GM23338 (cell line): Measurements from ENCODE around the gene RNASET2. TPM values are rescaled to one million over a fixed set of nuclear protein-coding genes. Genes with fewer than 3 reads are reported as not detected.

Experiments
- ATAC-seq: fragments of 200-7000 bp; cut with Tn5 transposase; 3 replicates; pipeline ENCODE4 v1.9.1; 2020
- DNase-seq: peaks from one replicate; pipeline ENCODE4 v3.0.0-alpha.2; 2015; ENCODE audit warnings: low spot score
- H2AFZ ChIP-seq: fragments of 200-600 bp; sonication (generic); 2 replicates; pipeline ENCODE4 v1.8.0; 2016; ENCODE audit warnings: antibody characterized with exemption, mild to moderate bottlenecking, moderate library complexity
- H3F3A ChIP-seq: fragments of 200-600 bp; sonication (generic); replicated peaks from 2 replicates; pipeline ENCODE4 v1.8.0; 2017; ENCODE audit warnings: antibody characterized with exemption, mixed run types, low read depth
- H3K27ac ChIP-seq: fragments of 200-600 bp; sonication (generic); 2 replicates; pipeline ENCODE4 v1.6.1; 2016; ENCODE audit warnings: low read depth
- H3K27me3 ChIP-seq: fragments of 200-600 bp; sonication (generic); 2 replicates; pipeline ENCODE4 v1.8.0; 2016; ENCODE audit warnings: mild to moderate bottlenecking, mixed run types, moderate library complexity; ENCODE audit not compliant: insufficient read depth
- H3K36me3 ChIP-seq: fragments of 200-600 bp; sonication (generic); 2 replicates; pipeline ENCODE4 v1.8.0; 2016; ENCODE audit warnings: mild to moderate bottlenecking; ENCODE audit not compliant: insufficient read depth
- H3K4me1 ChIP-seq: fragments of 200-600 bp; sonication (generic); 2 replicates; pipeline ENCODE4 v1.8.0; 2016; ENCODE audit warnings: mild to moderate bottlenecking, moderate library complexity; ENCODE audit not compliant: insufficient read depth
- H3K4me2 ChIP-seq: fragments of 200-600 bp; sonication (generic); 2 replicates; pipeline ENCODE4 v1.7.1; 2017; ENCODE audit warnings: mixed run types
- H3K4me3 ChIP-seq: fragments of 200-600 bp; sonication (generic); 2 replicates; pipeline ENCODE4 v1.6.1; 2016; ENCODE audit warnings: mixed run types
- H3K79me2 ChIP-seq: fragments of 200-600 bp; sonication (generic); replicated peaks from 2 replicates; pipeline ENCODE4 v1.8.0; 2017; ENCODE audit warnings: mild to moderate bottlenecking; ENCODE audit not compliant: insufficient read depth
- H3K9me2 ChIP-seq: fragments of 200-600 bp; sonication (generic); 2 replicates; pipeline ENCODE4 v1.8.0; 2017; ENCODE audit not compliant: insufficient read depth
- H4K20me1 ChIP-seq: fragments of 200-600 bp; sonication (generic); replicated peaks from 2 replicates; pipeline ENCODE4 v1.8.0; 2017; ENCODE audit warnings: mild to moderate bottlenecking; ENCODE audit not compliant: insufficient read depth
- H3K27ac Mint-ChIP-seq: 2 replicates; pipeline ENCODE4 v1.8.0; 2020; ENCODE audit warnings: inconsistent platforms, mild to moderate bottlenecking, moderate library complexity, mixed read lengths
- H3K27me3 Mint-ChIP-seq: 3 replicates; pipeline ENCODE4 v1.8.0; 2022; ENCODE audit warnings: low read depth, mild to moderate bottlenecking, moderate library complexity, mixed read lengths, inconsistent platforms; ENCODE audit not compliant: insufficient read depth, poor library complexity
- H3K36me3 Mint-ChIP-seq: 3 replicates; pipeline ENCODE4 v1.8.0; 2021; ENCODE audit warnings: low read depth, mild to moderate bottlenecking, inconsistent platforms, moderate library complexity, mixed read lengths
- H3K4me1 Mint-ChIP-seq: 3 replicates; pipeline ENCODE4 v1.8.0; 2020; ENCODE audit warnings: mild to moderate bottlenecking, inconsistent platforms, mixed read lengths
- H3K4me3 Mint-ChIP-seq: 3 replicates; pipeline ENCODE4 v1.8.0; 2021; ENCODE audit warnings: moderate library complexity, mild to moderate bottlenecking, inconsistent platforms, mixed read lengths
- H3K9me3 Mint-ChIP-seq: 3 replicates; pipeline ENCODE4 v1.8.0; 2020; ENCODE audit warnings: moderate library complexity, mild to moderate bottlenecking, inconsistent platforms, mixed read lengths
- EZH2 ChIP-seq: fragments of 200-600 bp; sonication (generic); IDR thresholded peaks from one replicate; pipeline ENCODE4 v1.8.0; 2017; ENCODE audit warnings: antibody characterized with exemption, mild to moderate bottlenecking, low read depth; ENCODE audit not compliant: unreplicated experiment
- EZH2phosphoT487 ChIP-seq: fragments of 200-600 bp; sonication (generic); IDR thresholded peaks from one replicate; pipeline ENCODE4 v1.8.1; 2018; ENCODE audit warnings: antibody characterized with exemption; ENCODE audit not compliant: unreplicated experiment
- JUNB ChIP-seq: IDR thresholded peaks from one replicate; pipeline ENCODE4 v1.6.1; 2016; ENCODE audit warnings: antibody characterized with exemption; ENCODE audit not compliant: unreplicated experiment
- NANOG ChIP-seq: IDR thresholded peaks from 2 replicates; pipeline ENCODE4 v1.6.1; 2016; ENCODE audit warnings: antibody characterized with exemption, borderline replicate concordance
- POLR2AphosphoS5 ChIP-seq: IDR thresholded peaks from 2 replicates; pipeline ENCODE4 v1.6.1; 2016; ENCODE audit warnings: antibody characterized with exemption, low read depth
- STAT1 ChIP-seq: IDR thresholded peaks from one replicate; pipeline ENCODE4 v1.6.1; 2016; ENCODE audit warnings: antibody characterized with exemption; ENCODE audit not compliant: unreplicated experiment
- long read RNA-seq: library from polyadenylated mRNA; unstranded; transcript quantifications from one replicate; pipeline ENCODE4 v2.0.0, GENCODE V29; 2020; ENCODE audit not compliant: unreplicated experiment
- polyA plus RNA-seq: library from polyadenylated mRNA; unstranded; fragments of >200 nt; fragmentation: Nextera tagmentation; extraction: Ambion mirVana; gene quantifications from 2 replicates; pipeline ENCODE4 v1.2.1, GENCODE V29; 2016
- total RNA-seq: library from RNA; depleted of rRNA; stranded (reverse); fragments of >200 nt; shearing (Covaris generic); gene quantifications from 2 replicates; pipeline ENCODE4 v1.2.3, GENCODE V29; 2014; rRNA removed
- TF ChIP-seq, protein P1 (sequence below): IDR thresholded peaks from one replicate; pipeline ENCODE4 v1.6.1; 2018; ENCODE audit warnings: antibody characterized with exemption; ENCODE audit not compliant: unreplicated experiment
- TF ChIP-seq, protein P2 (sequence below): IDR thresholded peaks from 2 replicates; pipeline ENCODE4 v1.6.1; 2016; ENCODE audit warnings: antibody characterized with exemption
- TF ChIP-seq, protein P3 (sequence below), 2 experiments: fragments of 200-600 bp in 1 of 2; sonication (generic) in 1 of 2; conservative IDR thresholded peaks; 2 replicates each; pipeline versions ENCODE4 v1.5.1 to v1.6.1; 2016 to 2017; ENCODE audit warnings: antibody characterized with exemption in 2 of 2, low read depth in 2 of 2, mild to moderate bottlenecking in 2 of 2, moderate library complexity in 1 of 2

Gene RNASET2, protein sequence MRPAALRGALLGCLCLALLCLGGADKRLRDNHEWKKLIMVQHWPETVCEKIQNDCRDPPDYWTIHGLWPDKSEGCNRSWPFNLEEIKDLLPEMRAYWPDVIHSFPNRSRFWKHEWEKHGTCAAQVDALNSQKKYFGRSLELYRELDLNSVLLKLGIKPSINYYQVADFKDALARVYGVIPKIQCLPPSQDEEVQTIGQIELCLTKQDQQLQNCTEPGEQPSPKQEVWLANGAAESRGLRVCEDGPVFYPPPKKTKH
- 51.4 and 62.8 TPM in 2 replicates for total RNA-seq
- 40.5 and 44.3 TPM in 2 replicates for polyA plus RNA-seq
- long read RNA-seq, transcript RNASET2-210 (9 exons, 1,375 nt) = major isoform, 37 of 45 reads
- long read RNA-seq, partial matches to known transcripts = 0 of 45 reads
- long read RNA-seq, other reads (novel, unspliced or antisense) = 8 of 45 reads

DNA sequence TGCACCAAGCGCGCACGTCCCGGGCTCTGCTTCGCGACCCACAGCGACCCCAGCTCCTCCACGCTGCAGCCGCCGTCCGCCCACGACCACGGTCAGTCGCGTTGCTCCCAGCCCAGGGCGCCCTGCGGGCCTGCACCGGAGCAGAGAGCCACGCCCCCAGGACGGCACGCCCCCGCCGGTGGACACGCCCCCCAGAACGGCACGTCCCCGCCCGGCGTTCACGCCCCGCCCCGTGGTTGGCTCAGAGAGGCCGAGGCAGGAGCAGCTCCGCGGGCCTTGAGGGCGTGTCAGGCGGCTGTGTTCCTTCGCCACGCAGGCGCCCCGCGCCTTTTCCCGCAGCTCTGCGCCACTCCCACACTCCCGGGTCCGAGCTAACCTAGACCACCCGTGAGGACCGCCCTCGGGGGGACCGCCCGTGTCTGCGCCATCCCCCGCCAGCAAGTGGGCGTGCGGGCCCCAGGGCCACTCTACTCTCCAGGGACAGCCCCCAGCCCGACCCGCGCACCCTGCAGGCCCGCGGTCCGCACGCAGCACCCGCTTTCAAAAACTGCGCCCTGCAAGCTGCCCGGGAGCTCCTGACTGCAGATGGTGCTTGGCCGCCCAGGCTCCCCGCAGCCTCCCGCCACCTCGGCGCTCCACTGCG is at the start of gene RNASET2:
RNASET2 (minus strand) TSS at position 107 of the 643 bp plus-strand sequence. CDS start 368 bp downstream, outside the sequence.
- H3K4me3 ChIP-seq = peak within 1 kb of the TSS; percentile 89
- H3K27me3 ChIP-seq = peaks cover 4% of the 10 kb centered on the region; the same call in 1 of the 2 replicates
- peak within 1 kb of the TSS; percentile 94 for H3K4me2 ChIP-seq
- no peaks in the 10 kb centered on the region for H3K9me2 ChIP-seq
- Mint-ChIP-seq H3K27me3 (peaks cover 11% of the 10 kb centered on the region), H3K4me1 (peaks cover 27% of the 10 kb centered on the region), H3K4me3 (peak within 1 kb of the TSS; percentile 77), H3K27ac (no peak within 1 kb of the TSS; the same call in 1 of the 2 replicates), H3K36me3 (peaks cover 13% of the 10 kb centered on the region), H3K9me3 (no peaks in the 10 kb centered on the region; the same call in 2 of the 3 replicates)
- H3K27ac ChIP-seq = no peak within 1 kb of the TSS
- DNase-seq = peak; percentile 91
- peaks cover 6% of the 10 kb centered on the region; the same call in 1 of the 2 replicates for H3K79me2 ChIP-seq
- H2AFZ ChIP-seq = peak within 1 kb of the TSS; percentile 95
- H3K4me1 ChIP-seq = peaks cover 12% of the 10 kb centered on the region
- TF ChIP-seq POLR2AphosphoS5 (peak; percentile 77), EZH2 (no peak)
- H4K20me1 ChIP-seq = no peaks in the 10 kb centered on the region; the same call in 1 of the 2 replicates
- peak; percentile 84 for ATAC-seq
- no peaks in the 10 kb centered on the region for H3K36me3 ChIP-seq
- no peaks in the 10 kb centered on the region for H3F3A ChIP-seq

DNA sequence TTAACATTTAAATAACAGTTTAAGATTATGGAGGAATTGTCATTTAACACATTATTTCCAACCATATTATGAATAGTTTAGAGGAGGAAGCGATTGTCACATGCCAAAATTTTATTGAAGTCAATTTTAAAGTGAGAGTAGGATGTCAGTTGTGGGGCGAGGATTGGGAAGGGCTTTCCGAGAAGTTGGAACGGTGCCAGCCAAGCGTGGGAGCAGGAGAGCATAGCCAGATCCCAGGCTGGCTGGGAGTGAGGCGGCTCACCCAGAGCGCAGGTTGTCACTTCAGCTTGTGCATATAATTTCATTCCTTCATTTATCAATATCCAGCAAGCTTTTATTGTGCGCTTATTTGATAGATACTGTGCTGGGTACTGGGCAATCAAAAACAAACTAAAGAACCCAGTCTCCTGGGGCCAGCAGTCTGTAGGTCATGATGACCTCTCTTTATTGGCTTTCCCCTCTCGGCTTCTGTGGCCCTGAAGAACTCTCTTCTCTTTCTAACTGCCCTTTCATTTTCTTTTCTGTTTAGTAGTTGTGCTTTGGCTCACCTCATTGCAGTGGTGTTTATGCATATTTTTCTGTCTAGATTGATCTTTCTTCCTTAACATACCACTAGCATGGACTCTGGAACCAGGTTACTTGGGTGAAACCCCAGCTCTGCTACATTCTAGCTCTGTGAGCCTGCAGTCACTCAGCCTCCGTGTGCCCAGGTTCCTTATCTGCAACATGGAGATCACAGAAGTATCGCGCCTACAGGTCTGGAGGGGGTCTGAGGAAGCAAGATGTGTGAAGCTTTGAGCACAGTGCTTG is 49.2 kb upstream of the RNASET2 start:
- H3K4me3 Mint-ChIP-seq = no peak overlapping the region
- Histone ChIP-seq H3K4me1 (peaks cover under 1% of the 10 kb centered on the region; the same call in 1 of the 2 replicates), H3K36me3 (peaks cover 24% of the 10 kb centered on the region; the same call in 1 of the 2 replicates), H3K9me2 (no peaks in the 10 kb centered on the region), H2AFZ (no peak overlapping the region), H3K27ac (no peak overlapping the region), H3K4me3 (no peak overlapping the region), H3F3A (no peaks in the 10 kb centered on the region), H3K4me2 (no peak overlapping the region), H3K79me2 (peaks cover 53% of the 10 kb centered on the region), H3K27me3 (no peaks in the 10 kb centered on the region), H4K20me1 (peaks cover 14% of the 10 kb centered on the region)
- no peak overlapping the region for H3K27ac Mint-ChIP-seq
- DNase-seq (no peak), ATAC-seq (no peak)
- peaks cover 13% of the 10 kb centered on the region for H3K4me1 Mint-ChIP-seq
- peaks cover 70% of the 10 kb centered on the region for H3K36me3 Mint-ChIP-seq
- H3K9me3 Mint-ChIP-seq = no peaks in the 10 kb centered on the region
- H3K27me3 Mint-ChIP-seq = peaks cover 5% of the 10 kb centered on the region
- TF ChIP-seq, protein P1, sequence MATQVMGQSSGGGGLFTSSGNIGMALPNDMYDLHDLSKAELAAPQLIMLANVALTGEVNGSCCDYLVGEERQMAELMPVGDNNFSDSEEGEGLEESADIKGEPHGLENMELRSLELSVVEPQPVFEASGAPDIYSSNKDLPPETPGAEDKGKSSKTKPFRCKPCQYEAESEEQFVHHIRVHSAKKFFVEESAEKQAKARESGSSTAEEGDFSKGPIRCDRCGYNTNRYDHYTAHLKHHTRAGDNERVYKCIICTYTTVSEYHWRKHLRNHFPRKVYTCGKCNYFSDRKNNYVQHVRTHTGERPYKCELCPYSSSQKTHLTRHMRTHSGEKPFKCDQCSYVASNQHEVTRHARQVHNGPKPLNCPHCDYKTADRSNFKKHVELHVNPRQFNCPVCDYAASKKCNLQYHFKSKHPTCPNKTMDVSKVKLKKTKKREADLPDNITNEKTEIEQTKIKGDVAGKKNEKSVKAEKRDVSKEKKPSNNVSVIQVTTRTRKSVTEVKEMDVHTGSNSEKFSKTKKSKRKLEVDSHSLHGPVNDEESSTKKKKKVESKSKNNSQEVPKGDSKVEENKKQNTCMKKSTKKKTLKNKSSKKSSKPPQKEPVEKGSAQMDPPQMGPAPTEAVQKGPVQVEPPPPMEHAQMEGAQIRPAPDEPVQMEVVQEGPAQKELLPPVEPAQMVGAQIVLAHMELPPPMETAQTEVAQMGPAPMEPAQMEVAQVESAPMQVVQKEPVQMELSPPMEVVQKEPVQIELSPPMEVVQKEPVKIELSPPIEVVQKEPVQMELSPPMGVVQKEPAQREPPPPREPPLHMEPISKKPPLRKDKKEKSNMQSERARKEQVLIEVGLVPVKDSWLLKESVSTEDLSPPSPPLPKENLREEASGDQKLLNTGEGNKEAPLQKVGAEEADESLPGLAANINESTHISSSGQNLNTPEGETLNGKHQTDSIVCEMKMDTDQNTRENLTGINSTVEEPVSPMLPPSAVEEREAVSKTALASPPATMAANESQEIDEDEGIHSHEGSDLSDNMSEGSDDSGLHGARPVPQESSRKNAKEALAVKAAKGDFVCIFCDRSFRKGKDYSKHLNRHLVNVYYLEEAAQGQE = no peak
- TF ChIP-seq, protein P2, sequence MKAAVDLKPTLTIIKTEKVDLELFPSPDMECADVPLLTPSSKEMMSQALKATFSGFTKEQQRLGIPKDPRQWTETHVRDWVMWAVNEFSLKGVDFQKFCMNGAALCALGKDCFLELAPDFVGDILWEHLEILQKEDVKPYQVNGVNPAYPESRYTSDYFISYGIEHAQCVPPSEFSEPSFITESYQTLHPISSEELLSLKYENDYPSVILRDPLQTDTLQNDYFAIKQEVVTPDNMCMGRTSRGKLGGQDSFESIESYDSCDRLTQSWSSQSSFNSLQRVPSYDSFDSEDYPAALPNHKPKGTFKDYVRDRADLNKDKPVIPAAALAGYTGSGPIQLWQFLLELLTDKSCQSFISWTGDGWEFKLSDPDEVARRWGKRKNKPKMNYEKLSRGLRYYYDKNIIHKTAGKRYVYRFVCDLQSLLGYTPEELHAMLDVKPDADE = no peak
- no peak for TF ChIP-seq EZH2
- no peak for TF ChIP-seq STAT1
- TF ChIP-seq NANOG = no peak
- TF ChIP-seq, protein P3, sequence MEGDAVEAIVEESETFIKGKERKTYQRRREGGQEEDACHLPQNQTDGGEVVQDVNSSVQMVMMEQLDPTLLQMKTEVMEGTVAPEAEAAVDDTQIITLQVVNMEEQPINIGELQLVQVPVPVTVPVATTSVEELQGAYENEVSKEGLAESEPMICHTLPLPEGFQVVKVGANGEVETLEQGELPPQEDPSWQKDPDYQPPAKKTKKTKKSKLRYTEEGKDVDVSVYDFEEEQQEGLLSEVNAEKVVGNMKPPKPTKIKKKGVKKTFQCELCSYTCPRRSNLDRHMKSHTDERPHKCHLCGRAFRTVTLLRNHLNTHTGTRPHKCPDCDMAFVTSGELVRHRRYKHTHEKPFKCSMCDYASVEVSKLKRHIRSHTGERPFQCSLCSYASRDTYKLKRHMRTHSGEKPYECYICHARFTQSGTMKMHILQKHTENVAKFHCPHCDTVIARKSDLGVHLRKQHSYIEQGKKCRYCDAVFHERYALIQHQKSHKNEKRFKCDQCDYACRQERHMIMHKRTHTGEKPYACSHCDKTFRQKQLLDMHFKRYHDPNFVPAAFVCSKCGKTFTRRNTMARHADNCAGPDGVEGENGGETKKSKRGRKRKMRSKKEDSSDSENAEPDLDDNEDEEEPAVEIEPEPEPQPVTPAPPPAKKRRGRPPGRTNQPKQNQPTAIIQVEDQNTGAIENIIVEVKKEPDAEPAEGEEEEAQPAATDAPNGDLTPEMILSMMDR (conservative IDR thresholded peaks at IDR 0.05; ENCODE audit: low read depth in 2 of 2) = no peak
- no peak for TF ChIP-seq JUNB
- TF ChIP-seq POLR2AphosphoS5 = no peak
- TF ChIP-seq EZH2phosphoT487 = no peak
